PC-9 (cell line): ENCODE data around the gene TMEM89. TPM values are rescaled to one million over a fixed set of nuclear protein-coding genes. Genes with fewer than 3 reads are reported as not detected.

Source experiments
- BruUV-seq: library from RNA; stranded (reverse); fragments of 400-500 nt; replicated peaks from 2 replicates; lab custom pipeline; 2021; lab: Mats Ljungman, UMichigan
- CTCF ChIA-PET: fragments of 300-600 bp; sonication (Branson Sonifier 250); formaldehyde crosslinking; loops from one replicate; lab custom pipeline; 2022; ENCODE audit warnings: antibody characterized with exemption; lab: Charles Lee
- POLR2A ChIA-PET: fragments of 300-600 bp; sonication (Branson Sonifier 250); formaldehyde crosslinking; loops from one replicate; lab custom pipeline; 2022; ENCODE audit warnings: antibody characterized with exemption; ENCODE audit not compliant: unreplicated experiment; lab: Charles Lee
- DNase-seq, 2 experiments: peaks; one replicate each; pipeline versions ENCODE4 v3.0.0 to v3.0.0-alpha.2; 2015 to 2022; ENCODE audit warnings: mixed read lengths in 1 of 2
- H2AFZ ChIP-seq: fragments of 200-600 bp; sonication (generic); 2 replicates; pipeline ENCODE4 v1.8.1; 2017; ENCODE audit warnings: antibody characterized with exemption
- H3F3A ChIP-seq: fragments of 200-600 bp; sonication (generic); 2 replicates; pipeline ENCODE4 v1.8.1; 2017; ENCODE audit warnings: antibody characterized with exemption, mild to moderate bottlenecking, low read depth; ENCODE audit not compliant: insufficient read depth
- H3K27ac ChIP-seq: fragments of 200-600 bp; sonication (generic); 2 replicates; pipeline ENCODE4 v1.6.1; 2016; ENCODE audit warnings: mixed run types
- H3K27me3 ChIP-seq: fragments of 200-600 bp; sonication (generic); 2 replicates; pipeline ENCODE4 v1.6.1; 2016; ENCODE audit warnings: low read depth, mixed run types; ENCODE audit not compliant: insufficient read depth
- H3K36me3 ChIP-seq: fragments of 200-600 bp; sonication (generic); 2 replicates; pipeline ENCODE4 v1.6.1; 2016; ENCODE audit warnings: low read depth, mixed run types
- H3K4me1 ChIP-seq: fragments of 200-600 bp; sonication (generic); replicated peaks from 2 replicates; pipeline ENCODE4 v1.6.1; 2016; ENCODE audit warnings: mixed run types; ENCODE audit not compliant: insufficient read depth
- H3K4me2 ChIP-seq: fragments of 200-600 bp; sonication (generic); 2 replicates; pipeline ENCODE4 v1.6.1; 2017; ENCODE audit warnings: mixed run types
- H3K4me3 ChIP-seq: fragments of 200-600 bp; sonication (generic); 2 replicates; pipeline ENCODE4 v1.6.1; 2016; ENCODE audit warnings: mixed run types
- H3K79me2 ChIP-seq: fragments of 200-600 bp; sonication (generic); 2 replicates; pipeline ENCODE4 v1.6.1; 2017; ENCODE audit warnings: low read depth, mixed run types
- H3K9me2 ChIP-seq: fragments of 200-600 bp; sonication (generic); 2 replicates; pipeline ENCODE4 v1.8.1; 2017; ENCODE audit warnings: mild to moderate bottlenecking; ENCODE audit not compliant: insufficient read depth
- H3K9me3 ChIP-seq: fragments of 200-600 bp; sonication (generic); 2 replicates; pipeline ENCODE4 v1.8.1; 2016; ENCODE audit warnings: low read depth; ENCODE audit not compliant: insufficient read depth
- H4K20me1 ChIP-seq: fragments of 200-600 bp; sonication (generic); 2 replicates; pipeline ENCODE4 v1.8.1; 2017; ENCODE audit not compliant: insufficient read depth
- CTCF ChIP-seq: fragments of 200-600 bp; sonication (generic); conservative IDR thresholded peaks from 2 replicates; pipeline ENCODE4 v1.6.1; 2017; ENCODE audit warnings: mixed run types, antibody characterized with exemption, mild to moderate bottlenecking, moderate library complexity
- EZH2 ChIP-seq: fragments of 200-600 bp; sonication (generic); IDR thresholded peaks from 2 replicates; pipeline ENCODE4 v1.8.0; 2017; ENCODE audit warnings: antibody characterized with exemption, low read depth
- intact Hi-C: fragments of 100-400 bp; cut with micrococcal nuclease; formaldehyde crosslinking; loops from one replicate; pipeline ENCODE4 v1.10.0; 2022; ENCODE audit not compliant: unreplicated experiment
- total RNA-seq: library from RNA; stranded (reverse); gene quantifications from 2 replicates; pipeline ENCODE4 v1.2.3, GENCODE V29; 2021

TMEM89 gene
- total RNA-seq, 1 experiment from 2014 or later = not detected

GRCh38 chr3:48644898-48645760 lies 23.6 kb upstream of the TMEM89 start:
- intact Hi-C loops = no loop called here
- DNase-seq = no peak
- no peaks in the 10 kb centered on the region for H3K9me2 ChIP-seq

GRCh38 chr3:48642605-48643004 lies 21.0 kb upstream of the TMEM89 start:
- Histone ChIP-seq H3K27me3 (no peaks in the 10 kb centered on the region), H4K20me1 (no peaks in the 10 kb centered on the region), H3K4me3 (no peak overlapping the region), H3K4me1 (no peaks in the 10 kb centered on the region), H2AFZ (no peak overlapping the region), H3K4me2 (no peak overlapping the region), H3K79me2 (no peaks in the 10 kb centered on the region), H3F3A (no peaks in the 10 kb centered on the region), H3K36me3 (no peaks in the 10 kb centered on the region), H3K9me3 (no peaks in the 10 kb centered on the region), H3K9me2 (no peaks in the 10 kb centered on the region), H3K27ac (no peak overlapping the region)
- ChIA-PET CTCF (no interaction called here), POLR2A (no interaction called here)
- no peak for DNase-seq
- intact Hi-C loops = no loop called here
- no TSS peak for BruUV-seq
- TF ChIP-seq EZH2 = no peak
- no peak for TF ChIP-seq CTCF

More at GRCh38 chr3:48644898-48645760, 23.6 kb upstream of the TMEM89 start:
- no peak for TF ChIP-seq CTCF
- no peak for TF ChIP-seq EZH2
- H2AFZ ChIP-seq = no peak overlapping the region
- H3K9me3 ChIP-seq = no peaks in the 10 kb centered on the region
- H4K20me1 ChIP-seq = no peaks in the 10 kb centered on the region
- no peak overlapping the region for H3K4me2 ChIP-seq
- H3K36me3 ChIP-seq = no peaks in the 10 kb centered on the region
- no peak overlapping the region for H3K27ac ChIP-seq
- H3F3A ChIP-seq = no peaks in the 10 kb centered on the region
- no TSS peak for BruUV-seq
- no peaks in the 10 kb centered on the region for H3K4me1 ChIP-seq
- H3K27me3 ChIP-seq = no peaks in the 10 kb centered on the region
- H3K4me3 ChIP-seq = no peak overlapping the region
- POLR2A ChIA-PET = no interaction called here
- CTCF ChIA-PET = no interaction called here
- H3K79me2 ChIP-seq = no peaks in the 10 kb centered on the region

- ChIA-PET POLR2A (no interaction called here), CTCF (no interaction called here)
- H3K4me3 ChIP-seq = no peak overlapping the region
- no peak for DNase-seq
- TF ChIP-seq EZH2 (no peak), CTCF (no peak)
- no TSS peak for BruUV-seq
- H3K9me2 ChIP-seq = no peaks in the 10 kb centered on the region
- no peak overlapping the region for H2AFZ ChIP-seq
- H3K36me3 ChIP-seq = no peaks in the 10 kb centered on the region
- intact Hi-C loops = no loop called here
- no peaks in the 10 kb centered on the region for H3K27me3 ChIP-seq
- no peak overlapping the region for H3K4me2 ChIP-seq
- no peaks in the 10 kb centered on the region for H4K20me1 ChIP-seq
- no peaks in the 10 kb centered on the region for H3K79me2 ChIP-seq
- H3K4me1 ChIP-seq = no peaks in the 10 kb centered on the region
- H3K9me3 ChIP-seq = no peaks in the 10 kb centered on the region
- no peaks in the 10 kb centered on the region for H3F3A ChIP-seq
- no peak overlapping the region for H3K27ac ChIP-seq
These were observed 19.8 kb upstream of the TMEM89 start for GRCh38 chr3:48641396-48641795.
